ENCODE results near the gene POU1F1.

GRCh38 chr3:87288446-87288845, 12.1 kb upstream of the POU1F1 start:
- no peak for TF ChIP-seq RAD21 (IDR thresholded peaks at IDR 0.05; ENCODE audit: low read length)
- TF ChIP-seq CTCF (conservative IDR thresholded peaks at IDR 0.05; ENCODE audit: low read depth, low read length), result no peak
- TF ChIP-seq MXI1 (IDR thresholded peaks at IDR 0.05; ENCODE audit: borderline replicate concordance, low read depth, low read length), result no peak
- no peak for TF ChIP-seq SMC3 (IDR thresholded peaks at IDR 0.05; ENCODE audit: low read depth, low read length)
- no peak for TF ChIP-seq POLR2A (IDR thresholded peaks at IDR 0.05; ENCODE audit: low read depth, low read length)
- TF ChIP-seq NFE2L2 (IDR thresholded peaks at IDR 0.05; ENCODE audit: low read depth, low read length), result no peak
- TF ChIP-seq ELK1 (IDR thresholded peaks at IDR 0.05; ENCODE audit: borderline replicate concordance, low read depth, low read length), result no peak
- TF ChIP-seq FOS (IDR thresholded peaks at IDR 0.05; ENCODE audit: low read depth, low read length), result no peak
- TF ChIP-seq USF2 (IDR thresholded peaks at IDR 0.05; ENCODE audit: low read depth, low read length), result no peak
- TF ChIP-seq MAZ (IDR thresholded peaks at IDR 0.05; ENCODE audit: borderline replicate concordance, low read depth, low read length), result no peak

Data from IMR-90 (cell line).